Measurements from ENCODE around the gene SLC44A1.

- TF ChIP-seq POLR2A (IDR thresholded peaks at IDR 0.05) (no peak), CTCF (IDR thresholded peaks at IDR 0.05) (no peak), POLR2AphosphoS5 (IDR thresholded peaks at IDR 0.05) (no peak)
These were observed 191.0 kb downstream of the SLC44A1 start for GRCh38 chr9:105435453-105435852.

Data from upper lobe of left lung (tissue), 4 donors.